ENCODE results near the gene BUD31. TPM values are rescaled to one million over a fixed set of nuclear protein-coding genes. Genes with fewer than 3 reads are reported as not detected.
A peak's percentile ranks its signal among the peaks of the same experiment; 100 is the strongest.

BUD31 gene
- total and polyA plus RNA-seq, 2 of the 13 experiments (the other 11 are each of a cell fraction or from before 2014, with no cell fraction given), result 35.1 to 79.1 TPM

DNA sequence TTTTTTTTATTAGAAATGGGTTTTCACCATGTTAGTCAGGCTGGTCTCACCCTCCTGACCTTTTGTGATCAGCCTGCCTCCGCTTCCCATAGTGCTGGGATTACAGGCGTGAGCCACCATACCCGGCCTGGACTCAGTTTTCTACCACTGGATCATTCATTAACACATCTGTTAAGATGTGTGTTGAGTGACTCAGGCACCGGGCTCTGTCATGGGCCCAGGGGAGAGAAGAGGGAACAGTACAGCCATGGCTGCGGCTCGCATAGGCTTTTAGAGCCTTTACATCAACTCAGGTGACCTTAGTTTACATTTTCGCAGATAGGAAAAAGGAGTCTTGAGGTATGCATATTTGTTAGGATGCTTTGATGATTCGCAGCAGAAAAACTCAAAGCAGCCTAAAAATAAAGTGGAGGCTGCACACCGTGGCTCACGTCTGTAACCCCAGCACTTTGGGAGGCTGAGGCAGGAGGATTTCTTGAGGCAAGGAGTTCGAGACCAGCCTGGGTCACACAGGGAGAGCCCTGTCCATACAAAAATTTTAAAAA is 37.3 kb upstream of the BUD31 start:
- CTCF ChIA-PET (ENCODE audit: low intra/inter-chr PET ratio, low total read pairs), result no interaction called here
- no TSS peak for BruUV-seq (replicated peaks)
- Histone ChIP-seq H4K20me1 (ENCODE audit: insufficient read depth, low read length) (0 out of 2 replicates have a peak, but pooled peaks cover 2% of the 10 kb centered on the region), H3K9me3 (ENCODE audit: low read length) (no peaks in the 10 kb centered on the region), H3K9ac (ENCODE audit: insufficient read depth, low read depth, low read length) (0 out of 2 replicates have a peak overlapping the region, but pooled peaks have one; percentile 3), H2AFZ (ENCODE audit: low read length) (no peak overlapping the region), H3K4me2 (ENCODE audit: low read depth, low read length) (no peak overlapping the region), H3K27me3 (ENCODE audit: control insufficient read depth in 1 of 2, insufficient read depth in 2 of 2, low read length in 2 of 2) (no peaks in the 10 kb centered on the region), H3K4me1 (ENCODE audit: insufficient read depth, low read length) (peaks cover 37% of the 10 kb centered on the region), H3K27ac (ENCODE audit: extremely low read length, insufficient read depth, low read length) (no peak overlapping the region), H3K79me2 (ENCODE audit: insufficient read depth, low read length) (peaks cover 5% of the 10 kb centered on the region), H3K36me3 (replicated peaks in 1 of 2; ENCODE audit: control insufficient read depth in 1 of 2, insufficient read depth in 2 of 2, low read length in 2 of 2) (peaks cover 2 to 8% of the 10 kb centered on the region in 2 experiments; a peak in 3 of 5 replicates), H3K4me3 (replicated peaks in 1 of 3; ENCODE audit: insufficient read depth in 1 of 3, low read depth in 2 of 3, low read length in 3 of 3) (no peak overlapping the region)
- WGBS (ENCODE audit: low lambda C conversion rate), result 92% methylated on average over 11 of the region's 11 CpGs
- ATAC-seq, result no peak
- POLR2A ChIA-PET, result interaction anchor here (1.6 kb wide), 1 partner anchor 37 kb away, joined by 29 read pairs; the partner anchor contains the start of genes BUD31 and PDAP1
- FAIRE-seq, result no peak
- intact Hi-C loops (cut with micrococcal nuclease; ENCODE audit: unreplicated experiment), result loop anchor here (5.0 kb wide), 1 partner anchor 36 kb away; the partner anchor contains the start of genes BUD31 and PDAP1
- TF ChIP-seq, protein P1, sequence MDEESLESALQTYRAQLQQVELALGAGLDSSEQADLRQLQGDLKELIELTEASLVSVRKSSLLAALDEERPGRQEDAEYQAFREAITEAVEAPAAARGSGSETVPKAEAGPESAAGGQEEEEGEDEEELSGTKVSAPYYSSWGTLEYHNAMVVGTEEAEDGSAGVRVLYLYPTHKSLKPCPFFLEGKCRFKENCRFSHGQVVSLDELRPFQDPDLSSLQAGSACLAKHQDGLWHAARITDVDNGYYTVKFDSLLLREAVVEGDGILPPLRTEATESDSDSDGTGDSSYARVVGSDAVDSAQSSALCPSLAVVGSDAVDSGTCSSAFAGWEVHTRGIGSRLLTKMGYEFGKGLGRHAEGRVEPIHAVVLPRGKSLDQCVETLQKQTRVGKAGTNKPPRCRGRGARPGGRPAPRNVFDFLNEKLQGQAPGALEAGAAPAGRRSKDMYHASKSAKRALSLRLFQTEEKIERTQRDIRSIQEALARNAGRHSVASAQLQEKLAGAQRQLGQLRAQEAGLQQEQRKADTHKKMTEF (CRISPR knock-in tag; IDR thresholded peaks at IDR 0.05), result no peak
- in situ Hi-C loops (cut with HindIII; ENCODE audit: extremely low pct_ligation_motif_present, low pct_unique_long_range_greater_than_20kb), result no loop called here
- DNase-seq (ENCODE audit: low spot score), result no peak

DNA sequence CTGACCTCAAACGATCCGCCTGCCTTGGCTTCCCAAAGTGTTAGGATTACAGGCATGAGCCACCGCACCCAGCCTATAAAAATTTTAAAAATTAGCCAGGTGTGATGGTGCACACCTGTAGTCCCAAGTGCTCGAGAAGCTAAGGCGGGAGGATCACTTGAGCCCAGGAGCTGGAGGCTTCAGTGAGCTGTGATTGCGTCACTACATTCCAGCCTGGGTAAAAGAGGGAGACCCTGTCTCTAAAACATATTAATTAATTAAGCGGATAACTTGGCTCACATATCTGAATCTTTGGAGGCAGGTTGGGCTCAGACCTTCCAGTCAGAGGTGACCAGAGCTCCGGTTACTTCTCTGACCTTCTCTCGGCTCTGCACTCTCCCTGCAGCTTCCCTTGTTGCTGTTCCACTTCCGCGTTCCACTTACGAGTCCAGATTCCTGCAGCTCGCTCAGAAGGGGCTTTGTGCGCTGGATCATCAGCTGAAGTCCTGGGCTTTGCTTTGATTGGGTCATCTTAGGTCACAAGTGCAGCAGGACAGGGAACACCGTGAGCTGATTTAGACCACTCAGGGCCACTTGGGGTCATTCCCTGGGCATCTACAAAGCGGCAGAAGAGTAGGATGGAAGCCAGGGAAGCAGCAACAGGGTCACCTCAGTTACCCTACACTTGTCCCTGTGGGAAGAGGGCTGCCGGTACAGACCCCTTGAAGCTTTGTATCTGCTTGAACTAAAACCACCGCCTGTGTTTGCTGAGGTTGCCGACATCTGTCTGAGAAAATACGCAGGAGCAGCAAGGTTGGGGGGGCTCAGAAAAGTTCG is 36.3 kb upstream of the BUD31 start:
- Histone ChIP-seq H3K4me1 (ENCODE audit: insufficient read depth, low read length) (peaks cover 39% of the 10 kb centered on the region), H3K4me3 (replicated peaks in 1 of 3; ENCODE audit: insufficient read depth in 1 of 3, low read depth in 2 of 3, low read length in 3 of 3) (peak overlapping the region; percentile 27 to 61 (median 29); a peak in 5 of 6 replicates), H2AFZ (ENCODE audit: low read length) (no peak overlapping the region), H3K79me2 (ENCODE audit: insufficient read depth, low read length) (peaks cover 8% of the 10 kb centered on the region), H3K9ac (ENCODE audit: insufficient read depth, low read depth, low read length) (peak overlapping the region; percentile 61), H3K36me3 (replicated peaks in 1 of 2; ENCODE audit: control insufficient read depth in 1 of 2, insufficient read depth in 2 of 2, low read length in 2 of 2) (no peaks in the 10 kb centered on the region), H3K4me2 (ENCODE audit: low read depth, low read length) (peak overlapping the region; percentile 96), H4K20me1 (ENCODE audit: insufficient read depth, low read length) (0 out of 2 replicates have a peak, but pooled peaks cover 2% of the 10 kb centered on the region), H3K9me3 (ENCODE audit: low read length) (no peaks in the 10 kb centered on the region), H3K27me3 (ENCODE audit: control insufficient read depth in 1 of 2, insufficient read depth in 2 of 2, low read length in 2 of 2) (no peaks in the 10 kb centered on the region), H3K27ac (ENCODE audit: extremely low read length, insufficient read depth, low read length) (peak overlapping the region; percentile 75)
- ATAC-seq (peak; percentile 79), DNase-seq (ENCODE audit: low spot score) (peak; percentile 97), FAIRE-seq (peak; percentile 96)
- WGBS (ENCODE audit: low lambda C conversion rate), result 2% methylated on average over 17 of the region's 21 CpGs
- BruUV-seq (replicated peaks), result no TSS peak
- in situ Hi-C loops (cut with HindIII; ENCODE audit: extremely low pct_ligation_motif_present, low pct_unique_long_range_greater_than_20kb) (no loop called here), intact Hi-C loops (cut with micrococcal nuclease; ENCODE audit: unreplicated experiment) (loop anchor here (5.0 kb wide), 1 partner anchor 35 kb away; the partner anchor contains the start of genes BUD31 and PDAP1)
- POLR2A ChIA-PET, result interaction anchor here (0.8 to 1.6 kb wide), 11 partner anchors 8 to 274 kb away, joined by 3 to 29 read pairs (median 4); partner anchors contain the start of genes ARPC1A, BUD31, CPSF4 and PDAP1
- CTCF ChIA-PET (ENCODE audit: low intra/inter-chr PET ratio, low total read pairs), result no interaction called here
- 0 out of 2 replicates have a peak, but pooled peaks have one; percentile 4 for TF ChIP-seq ZNF550 (CRISPR knock-in tag; IDR thresholded peaks at IDR 0.05; ENCODE audit: borderline replicate concordance)
- peak; percentile 74 for TF ChIP-seq POLR2AphosphoS5 (IDR thresholded peaks at IDR 0.05; ENCODE audit: low read depth, low read length)
- TF ChIP-seq, protein P2, sequence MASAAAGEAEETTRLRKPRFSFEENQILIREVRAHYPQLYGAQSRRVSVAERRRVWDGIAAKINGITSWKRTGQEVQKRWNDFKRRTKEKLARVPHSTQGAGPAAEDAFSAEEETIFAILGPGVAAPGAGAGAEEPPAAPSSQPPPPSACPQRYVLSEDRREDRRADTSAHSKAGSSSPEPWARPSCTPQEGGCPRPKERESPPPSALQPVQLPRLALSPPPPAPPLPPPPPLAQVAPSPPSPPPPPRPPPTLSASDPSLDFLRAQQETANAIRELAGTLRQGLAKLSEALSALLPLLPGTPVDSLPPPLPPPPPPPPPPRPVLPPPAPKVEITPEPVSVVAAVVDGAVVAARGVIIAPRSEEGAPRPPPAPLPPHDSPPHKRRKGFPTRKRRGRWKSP (CRISPR knock-in tag; IDR thresholded peaks at IDR 0.05), result no peak
- peak; percentile 45 for TF ChIP-seq FOSL2 (CRISPR knock-in tag; IDR thresholded peaks at IDR 0.05)
- peak; percentile 60 for TF ChIP-seq ETV5 (CRISPR knock-in tag; IDR thresholded peaks at IDR 0.05; ENCODE audit: borderline replicate concordance)
- TF ChIP-seq, protein P3, sequence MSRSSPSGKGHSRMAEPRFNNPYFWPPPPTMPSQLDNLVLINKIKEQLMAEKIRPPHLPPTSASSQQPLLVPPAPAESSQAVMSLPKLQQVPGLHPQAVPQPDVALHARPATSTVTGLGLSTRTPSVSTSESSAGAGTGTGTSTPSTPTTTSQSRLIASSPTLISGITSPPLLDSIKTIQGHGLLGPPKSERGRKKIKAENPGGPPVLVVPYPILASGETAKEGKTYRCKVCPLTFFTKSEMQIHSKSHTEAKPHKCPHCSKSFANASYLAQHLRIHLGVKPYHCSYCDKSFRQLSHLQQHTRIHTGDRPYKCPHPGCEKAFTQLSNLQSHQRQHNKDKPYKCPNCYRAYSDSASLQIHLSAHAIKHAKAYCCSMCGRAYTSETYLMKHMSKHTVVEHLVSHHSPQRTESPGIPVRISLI (CRISPR knock-in tag; IDR thresholded peaks at IDR 0.05; ENCODE audit: borderline replicate concordance), result no peak
- TF ChIP-seq ZNF296 (CRISPR knock-in tag; conservative IDR thresholded peaks at IDR 0.05), result no peak
- TF ChIP-seq SNAI1 (CRISPR knock-in tag; IDR thresholded peaks at IDR 0.05; ENCODE audit: borderline replicate concordance), result no peak
- no peak for TF ChIP-seq ZNF670 (CRISPR knock-in tag; IDR thresholded peaks at IDR 0.05; ENCODE audit: borderline replicate concordance)
- peak; percentile 62; the same call in 1 of the 2 replicates for TF ChIP-seq ZC3H13 (CRISPR knock-in tag; IDR thresholded peaks at IDR 0.05)
- 0 out of 2 replicates have a peak, but pooled peaks have one; percentile 53 for TF ChIP-seq NFKBIZ (CRISPR knock-in tag; IDR thresholded peaks at IDR 0.05)

All from HepG2 (cell line).